Measurements from ENCODE around the gene MRPL58.
"Not testable (repeated sequence)": the region's sequence is repeated elsewhere in the genome, so short reads cannot be mapped to it uniquely, and the experiment has no call there.

The MRPL58 gene

GRCh38 chr17:75019710-75020109 is 7.2 kb downstream of the MRPL58 start:
- DNase-seq = no peak

DNA sequence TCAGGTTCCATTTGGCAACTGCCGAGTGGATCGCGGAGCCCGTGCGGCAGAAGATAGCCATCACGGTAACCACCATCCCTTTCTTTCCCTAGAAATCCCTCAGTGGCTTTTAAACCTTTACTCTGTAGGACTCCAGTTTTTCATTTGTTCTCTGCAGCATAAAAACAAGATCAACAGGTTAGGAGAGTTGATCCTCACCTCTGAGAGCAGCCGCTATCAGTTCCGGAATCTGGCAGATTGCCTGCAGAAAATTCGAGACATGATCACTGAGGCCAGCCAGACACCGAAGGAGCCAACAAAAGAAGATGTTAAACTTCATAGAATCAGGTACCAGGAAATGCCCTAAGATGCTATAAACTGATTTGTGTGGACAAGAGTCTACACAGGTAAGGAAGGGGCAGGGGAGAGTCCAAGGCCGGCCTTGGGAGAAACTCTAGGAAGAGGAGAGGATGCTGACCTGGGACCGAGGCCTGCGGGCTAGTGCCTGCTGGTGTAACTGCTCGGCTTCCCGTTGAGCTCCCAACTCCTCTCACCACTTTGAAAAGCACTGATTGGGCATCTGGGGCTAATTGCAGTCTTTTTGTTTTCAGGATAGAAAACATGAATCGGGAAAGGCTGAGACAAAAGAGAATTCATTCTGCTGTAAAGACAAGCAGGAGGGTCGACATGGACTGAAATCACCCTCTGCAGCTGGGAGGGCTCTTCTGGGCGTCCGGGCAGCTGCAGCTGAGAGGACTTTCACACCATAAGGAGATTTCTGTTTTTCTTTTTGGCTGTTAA is 8.1 kb downstream of the MRPL58 start:
- DNase-seq = no peak

DNA sequence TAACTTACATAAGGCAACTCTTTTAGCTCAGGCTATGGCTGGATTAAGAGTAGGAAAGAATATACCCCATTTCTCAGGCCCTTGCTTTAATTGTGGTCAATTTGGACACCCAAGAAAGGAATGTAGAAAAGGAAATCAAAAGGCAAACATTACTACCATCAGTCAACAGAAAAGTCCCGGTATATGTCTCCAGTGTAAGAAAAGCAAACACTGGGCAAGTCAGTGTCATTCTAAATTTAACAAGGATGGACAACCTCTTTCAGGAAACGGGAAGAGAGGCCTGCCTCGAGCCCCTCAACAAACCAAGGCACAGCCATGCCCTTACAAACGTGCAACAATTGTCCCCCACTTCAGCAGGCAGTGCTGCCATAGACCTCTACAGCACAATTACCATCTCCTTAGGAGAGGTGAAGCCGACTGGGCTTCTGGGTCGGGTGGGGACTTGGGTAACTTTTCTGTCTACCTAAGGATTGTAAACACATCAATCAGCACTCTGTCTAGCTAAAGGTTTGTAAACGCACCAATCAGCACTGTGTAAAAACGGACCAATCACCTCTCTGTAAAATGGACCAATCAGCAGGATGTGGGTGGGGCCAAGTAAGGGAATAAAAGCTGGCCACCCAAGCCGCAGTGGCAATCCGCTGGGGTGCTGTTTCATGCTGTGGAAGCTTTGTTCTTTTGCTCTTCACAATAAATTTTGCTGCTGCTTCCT is 12.4 kb downstream of the MRPL58 start:
- DNase-seq = no peak

DNA sequence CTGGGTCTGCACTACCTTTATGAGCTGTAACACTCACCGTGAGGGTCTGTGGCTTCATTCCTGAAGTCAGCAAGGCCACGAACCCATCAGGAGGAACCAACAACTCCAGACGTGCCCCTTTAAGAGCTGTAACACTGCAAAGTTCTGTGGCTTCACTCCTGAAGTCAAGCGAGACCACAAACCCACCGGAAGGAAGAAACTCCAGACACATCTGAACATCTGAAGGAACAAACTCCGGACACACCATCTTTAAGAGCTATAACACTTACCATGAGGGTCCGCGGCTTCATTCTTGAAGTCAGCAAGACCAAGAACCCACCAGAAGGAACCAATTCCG is 12.9 kb downstream of the MRPL58 start:
- not testable (repeated sequence) for DNase-seq

- not testable (repeated sequence) for DNase-seq
These were observed 14.2 kb downstream of the MRPL58 start for GRCh38 chr17:75026650-75027049.

DNA sequence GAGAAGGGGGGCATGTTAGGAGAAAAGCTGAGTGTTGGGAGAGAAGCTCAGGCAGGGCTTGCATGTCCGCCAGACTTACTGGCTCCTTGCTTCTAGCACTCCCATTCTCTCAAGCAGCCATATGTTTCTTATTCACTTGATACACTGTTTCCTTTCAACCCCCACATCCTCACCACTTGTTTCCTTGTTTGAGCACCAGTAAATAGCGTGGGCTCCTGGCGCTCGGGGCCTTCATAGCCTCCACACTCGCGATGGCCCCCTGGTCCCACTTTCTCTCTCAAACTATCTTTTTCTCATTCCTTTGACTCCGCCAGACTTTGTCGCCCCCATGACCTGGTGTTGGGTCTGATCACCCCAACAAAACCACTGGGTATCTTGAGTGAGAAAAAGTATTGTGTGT is 17.7 kb downstream of the MRPL58 start:
- no peak for DNase-seq

DNA sequence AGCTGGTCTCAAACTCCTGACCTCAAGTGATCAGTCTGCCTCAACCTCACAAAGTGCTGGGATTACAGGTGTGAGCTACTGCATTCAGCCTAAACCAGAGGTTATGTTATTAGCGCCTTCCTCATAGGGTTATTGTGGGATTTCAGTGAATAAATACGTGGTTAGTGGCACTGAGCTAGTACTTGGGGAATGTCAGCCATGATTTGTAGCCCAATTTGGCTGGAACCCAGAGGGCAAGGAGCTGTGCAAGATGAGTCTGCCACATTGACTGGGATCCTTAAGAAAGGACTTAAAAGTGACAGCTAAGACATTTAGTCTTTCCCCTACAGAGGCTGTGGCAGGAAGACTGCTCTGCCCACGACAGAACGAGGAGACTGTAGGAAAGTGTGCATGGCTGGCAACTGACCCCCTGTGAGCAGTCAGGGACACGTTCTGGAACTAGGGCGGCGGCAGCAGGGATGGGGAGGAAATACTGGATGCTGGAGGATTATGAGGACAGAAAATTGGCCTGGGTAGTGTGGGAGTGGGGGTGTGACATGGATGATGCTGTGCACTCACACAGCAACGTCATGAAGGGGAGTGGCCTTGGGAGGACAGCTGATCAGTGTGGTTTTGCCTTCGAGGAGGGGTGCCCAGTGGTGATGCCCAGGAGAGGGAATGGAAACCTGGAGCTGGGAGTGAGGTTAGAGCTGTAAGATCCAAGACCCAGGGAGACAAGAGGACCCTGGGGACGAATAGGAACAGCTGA is 19.7 kb downstream of the MRPL58 start:
- DNase-seq = peak; percentile 58

GRCh38 chr17:75032720-75033280 is 20.3 kb downstream of the MRPL58 start:
- DNase-seq = peak; percentile 39

GRCh38 chr17:75033346-75034235 is 21.1 kb downstream of the MRPL58 start:
- peak; percentile 89 for DNase-seq

GRCh38 chr17:75034236-75034908 is 21.9 kb downstream of the MRPL58 start:
- peak; percentile 89 for DNase-seq

GRCh38 chr17:75036643-75037268 is 24.3 kb downstream of the MRPL58 start:
- DNase-seq = peak; percentile 88

DNA sequence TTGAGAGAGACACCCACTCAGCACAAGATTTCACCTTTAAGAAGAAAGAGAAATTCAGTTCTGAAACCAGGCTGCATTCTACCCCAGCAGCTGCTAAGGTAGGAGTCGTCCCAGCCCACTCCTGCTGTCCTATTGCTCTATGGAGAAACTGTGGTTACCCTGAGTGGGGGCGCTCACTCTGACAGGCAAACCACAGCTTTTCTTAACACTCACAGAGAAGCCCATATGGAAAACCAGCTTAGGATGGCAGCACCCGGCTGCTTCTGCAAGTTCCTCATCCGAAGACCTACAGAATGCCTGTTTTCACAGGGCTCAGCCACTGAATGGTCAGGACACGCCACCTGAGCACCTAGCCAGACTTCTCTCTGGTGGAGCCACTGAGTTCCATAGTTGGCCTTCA is 26.8 kb downstream of the MRPL58 start:
- DNase-seq = no peak

DNA sequence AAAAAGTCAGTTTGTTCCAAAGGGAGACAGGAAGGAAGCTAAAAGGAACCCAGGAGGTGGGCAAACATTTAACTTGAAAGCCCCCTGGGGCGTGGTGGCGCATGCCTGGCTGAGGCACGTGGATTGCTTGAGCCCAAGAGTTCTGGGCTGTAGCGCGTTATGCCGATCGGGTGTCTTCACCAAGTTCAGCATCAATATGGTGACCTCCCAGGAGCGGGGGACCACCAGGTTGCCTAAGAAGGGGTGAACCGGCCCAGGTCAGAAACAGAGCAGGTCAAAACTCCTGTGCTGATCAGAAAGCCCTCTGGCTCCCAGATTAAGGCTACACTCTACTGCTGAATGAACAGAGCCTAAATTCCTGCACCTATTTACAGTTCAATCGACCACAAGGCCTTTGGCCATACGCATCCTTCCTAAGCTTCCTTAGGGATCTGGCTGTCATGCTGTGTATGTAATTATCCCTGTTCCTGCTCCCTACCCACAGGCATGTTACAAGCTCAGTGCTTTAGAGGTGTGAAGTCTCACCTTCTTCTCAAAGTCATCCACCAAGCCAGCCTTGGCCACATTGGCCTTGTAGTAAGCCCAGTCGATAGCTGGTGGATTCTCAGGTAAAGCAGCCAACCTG is 29.3 kb downstream of the MRPL58 start:
- DNase-seq = no peak

DNA sequence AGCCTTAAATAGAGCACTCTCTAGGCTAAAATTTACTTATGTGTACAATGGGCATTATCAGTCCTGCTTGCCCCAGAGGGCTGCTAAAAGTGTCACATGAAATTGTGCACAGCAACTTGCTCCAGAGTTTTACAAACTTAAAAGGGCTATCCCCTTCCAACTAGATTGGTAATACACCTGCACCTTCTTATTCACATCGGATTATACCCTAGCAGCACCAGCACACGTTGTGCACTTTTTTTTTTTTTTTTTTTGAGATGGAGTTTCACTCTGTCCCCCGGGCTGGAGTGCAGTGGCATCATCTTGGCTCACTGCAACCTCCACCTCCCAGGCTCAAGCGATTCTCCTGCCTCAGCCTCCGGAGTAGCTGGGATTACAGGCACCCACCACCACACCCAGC is 31.3 kb downstream of the MRPL58 start:
- not testable (repeated sequence) for DNase-seq

DNA sequence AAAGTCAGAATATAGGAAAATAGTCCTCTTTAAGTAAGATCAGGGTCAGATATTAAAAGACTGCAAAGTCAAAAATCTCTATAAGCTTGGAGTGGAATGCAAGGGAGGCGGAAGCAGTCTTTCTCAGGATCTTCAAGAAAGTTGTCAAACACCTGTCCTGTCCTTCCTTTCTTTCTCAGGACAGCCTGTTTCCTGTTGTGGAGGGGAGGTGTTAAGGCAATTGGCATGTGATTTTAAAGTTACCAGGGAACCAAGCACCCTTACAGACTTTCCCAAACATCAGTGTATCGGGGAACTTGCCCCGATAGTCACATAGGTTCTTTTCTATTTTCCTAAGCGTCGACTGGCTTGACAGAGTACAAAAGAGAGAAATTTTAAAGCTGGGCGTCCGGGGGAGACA is 32.2 kb downstream of the MRPL58 start:
- DNase-seq = no peak

DNA sequence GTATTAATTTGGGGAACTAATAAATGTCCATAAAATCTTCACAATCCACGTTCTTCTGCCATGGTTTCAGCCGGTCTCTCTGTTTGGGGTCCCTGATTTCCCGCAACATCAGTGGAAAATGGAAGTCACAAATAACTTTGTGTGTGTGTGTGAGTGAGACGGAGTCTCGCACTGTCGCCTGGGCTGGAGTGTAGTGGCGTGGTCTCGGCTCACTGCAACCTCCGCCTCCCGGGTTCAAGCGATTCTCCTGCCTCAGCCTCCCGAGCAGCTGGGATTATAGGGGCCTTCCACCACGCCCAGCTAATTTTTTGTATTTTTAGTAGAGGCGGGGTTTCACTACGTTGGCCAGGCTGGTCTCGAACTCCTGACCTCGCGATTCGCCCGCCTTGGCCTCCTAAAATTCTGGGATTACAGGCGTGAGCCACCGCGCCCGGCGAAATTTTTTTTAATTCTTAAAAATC is 33.5 kb downstream of the MRPL58 start:
- DNase-seq = not testable (repeated sequence)

DNA sequence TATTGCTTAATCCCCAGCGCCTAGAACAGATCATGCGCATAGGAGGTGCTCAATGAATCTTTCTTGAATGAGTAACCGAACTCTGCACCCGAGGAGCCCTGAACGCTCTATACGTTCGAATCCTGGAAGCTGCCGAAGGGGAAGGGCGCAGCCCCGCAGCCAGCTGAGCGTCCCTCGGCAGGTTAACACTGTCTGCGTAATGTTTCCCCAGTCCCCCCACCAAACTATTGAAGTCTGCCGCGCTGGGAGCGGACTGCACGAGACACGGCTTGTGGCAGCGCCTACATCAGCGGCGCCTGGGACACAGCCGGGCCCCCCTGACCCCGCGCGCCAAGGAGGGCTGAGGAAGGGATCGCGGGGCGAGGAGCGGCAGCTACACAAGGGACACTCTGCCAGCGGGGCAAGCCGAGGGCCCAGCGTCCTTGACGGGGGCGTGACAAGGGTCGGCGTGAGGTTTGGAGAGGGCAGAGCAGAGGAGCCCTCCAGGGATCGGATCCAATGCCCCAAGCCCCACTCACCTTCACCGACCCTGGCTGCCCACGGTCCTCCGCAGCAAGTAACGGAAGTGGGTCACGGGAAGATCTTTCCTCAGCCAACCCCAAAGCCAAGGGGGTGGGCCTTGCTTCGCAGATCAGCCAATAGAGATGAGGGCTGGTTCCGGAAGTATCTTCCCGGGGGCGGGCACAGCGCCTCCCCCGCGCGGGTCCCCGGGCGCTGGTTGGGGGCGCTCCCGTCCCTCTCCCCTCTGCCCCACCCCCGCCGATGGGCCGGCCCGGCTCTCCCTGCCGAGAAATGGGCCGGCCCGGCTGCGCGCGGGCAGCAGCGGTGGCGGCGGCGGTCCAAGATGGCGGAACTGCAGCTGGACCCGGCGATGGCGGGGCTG is 34.2 kb downstream of the MRPL58 start, which contains the start of the genes ATP5PD and KCTD2:
Gene ATP5PD (minus strand): TSS at position 563 of the 883 bp plus-strand sequence. CDS start 4,319 bp downstream, outside the sequence.
Gene KCTD2 (plus strand): TSS at position 819 of the 883 bp plus-strand sequence. CDS start 26 bp downstream, at position 845.
- DNase-seq = peak; percentile 95

GRCh38 chr17:75047398-75048098 is 35.1 kb downstream of the MRPL58 start:
- no peak for DNase-seq

Data from NCI-H2171 treated with DMSO at 0.1 percent for 48 hours (cell line).